ENCODE measurements around the gene RNF19B. TPM values are rescaled to one million over a fixed set of nuclear protein-coding genes. Genes with fewer than 3 reads are reported as not detected.

RNF19B gene
- total and polyA plus RNA-seq, 2 of the 8 experiments (the other 6 are each of a cell fraction or from before 2014, with no cell fraction given): 9.2 to 11.2 TPM

DNA sequence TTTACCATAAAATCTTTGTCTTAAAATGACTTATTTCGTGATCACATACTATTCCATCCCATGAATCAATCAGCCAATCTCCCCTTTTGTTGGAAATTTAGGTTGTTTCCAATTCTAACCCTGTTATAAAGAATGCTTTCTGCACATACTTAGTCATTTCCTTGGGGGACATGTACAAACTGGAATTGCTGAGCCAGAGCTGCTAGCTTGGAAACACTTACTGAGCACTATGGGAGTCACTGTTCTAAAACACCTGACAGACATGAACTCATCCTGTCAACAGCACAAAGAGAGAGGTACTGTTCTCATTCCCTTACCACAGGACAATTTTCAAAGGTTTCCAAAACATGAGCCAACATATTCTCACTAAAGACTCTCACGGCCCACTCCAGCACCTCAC lies 40.0 kb upstream of the RNF19B start:
- no peak overlapping the region for H3K4ac ChIP-seq (replicated peaks; ENCODE audit: insufficient read length, low read depth, low read length)
- no peak overlapping the region for H3K14ac ChIP-seq (ENCODE audit: insufficient read length)
- no peak overlapping the region for H2BK20ac ChIP-seq (ENCODE audit: low read length)
- no peak for FAIRE-seq
- no peaks in the 10 kb centered on the region for H3K27me3 ChIP-seq (replicated peaks in 1 of 4; ENCODE audit: control insufficient read depth in 3 of 4, extremely low read depth in 1 of 4, insufficient read depth in 3 of 4, low read length in 3 of 4)
- no peak overlapping the region for H3K56ac ChIP-seq (replicated peaks; ENCODE audit: insufficient read length, low read depth, low read length)
- H3K36me3 ChIP-seq (ENCODE audit: control insufficient read depth in 2 of 4, insufficient read depth in 4 of 4, low read length in 3 of 4): peaks cover 4 to 22% (median 13%) of the 10 kb centered on the region in 4 experiments; a peak in 6 of 8 replicates
- no peak overlapping the region for H2AFZ ChIP-seq (ENCODE audit: low read length)
- no peaks in the 10 kb centered on the region for H3K79me1 ChIP-seq (ENCODE audit: low read depth, low read length)
- no peak overlapping the region for H2BK15ac ChIP-seq (ENCODE audit: low read length)
- no peak overlapping the region for H4K8ac ChIP-seq (ENCODE audit: extremely low read depth, insufficient read depth, low read length)
- H3K4me2 ChIP-seq (ENCODE audit: insufficient read depth in 1 of 2, low read depth in 2 of 2, low read length in 2 of 2): no peak overlapping the region
- no peak overlapping the region for H2BK120ac ChIP-seq (replicated peaks; ENCODE audit: low read depth, low read length)
- no peak overlapping the region for H2BK5ac ChIP-seq (ENCODE audit: low read depth, low read length)
- H3K23ac ChIP-seq (ENCODE audit: insufficient read length): no peak overlapping the region
- TF ChIP-seq, protein P1, sequence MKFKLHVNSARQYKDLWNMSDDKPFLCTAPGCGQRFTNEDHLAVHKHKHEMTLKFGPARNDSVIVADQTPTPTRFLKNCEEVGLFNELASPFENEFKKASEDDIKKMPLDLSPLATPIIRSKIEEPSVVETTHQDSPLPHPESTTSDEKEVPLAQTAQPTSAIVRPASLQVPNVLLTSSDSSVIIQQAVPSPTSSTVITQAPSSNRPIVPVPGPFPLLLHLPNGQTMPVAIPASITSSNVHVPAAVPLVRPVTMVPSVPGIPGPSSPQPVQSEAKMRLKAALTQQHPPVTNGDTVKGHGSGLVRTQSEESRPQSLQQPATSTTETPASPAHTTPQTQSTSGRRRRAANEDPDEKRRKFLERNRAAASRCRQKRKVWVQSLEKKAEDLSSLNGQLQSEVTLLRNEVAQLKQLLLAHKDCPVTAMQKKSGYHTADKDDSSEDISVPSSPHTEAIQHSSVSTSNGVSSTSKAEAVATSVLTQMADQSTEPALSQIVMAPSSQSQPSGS (IDR thresholded peaks at IDR 0.05; ENCODE audit: low read length): no peak
- TF ChIP-seq EZH2 (IDR thresholded peaks at IDR 0.05; ENCODE audit: low read depth, low read length, severe bottlenecking) (no peak), YY1 (IDR thresholded peaks at IDR 0.05; ENCODE audit: low read depth, low read length) (no peak), SUZ12 (IDR thresholded peaks at IDR 0.05; ENCODE audit: low read length) (no peak), BCL11A (IDR thresholded peaks at IDR 0.05; ENCODE audit: low read depth in 2 of 2, low read length in 2 of 2) (no peak), POU5F1 (IDR thresholded peaks at IDR 0.05; ENCODE audit: low read depth, low read length) (no peak)
- H3K27ac ChIP-seq (ENCODE audit: low read depth, low read length): no peak overlapping the region
- H4K20me1 ChIP-seq (replicated peaks in 1 of 2; ENCODE audit: control insufficient read depth in 1 of 2, insufficient read depth in 2 of 2, low read length in 2 of 2): peaks cover 0 to 7% of the 10 kb centered on the region in 2 experiments
- H3K23me2 ChIP-seq (ENCODE audit: low read depth, low read length): no peaks in the 10 kb centered on the region
- H3K9me3 ChIP-seq (ENCODE audit: insufficient read depth in 2 of 2, low read depth in 1 of 2, low read length in 1 of 2): no peaks in the 10 kb centered on the region
- no peak overlapping the region for H4K5ac ChIP-seq (ENCODE audit: insufficient read length, low read depth, low read length)
- POLR2A ChIA-PET (ENCODE audit: partially characterized antibody): interaction anchor here (1.2 to 4.2 kb wide), 4 partner anchors 11 to 115 kb away, joined by 3 to 21 read pairs (median 9); partner anchors contain the start of gene RNF19B
- H2AK5ac ChIP-seq (ENCODE audit: low read depth, low read length): no peak overlapping the region
- no peak overlapping the region for H3K9ac ChIP-seq (replicated peaks in 1 of 4; ENCODE audit: extremely low read depth in 1 of 4, low read depth in 3 of 4, low read length in 3 of 4)
- CTCF ChIA-PET (ENCODE audit: partially characterized antibody): interaction anchor here (1.8 to 6.6 kb wide), 3 partner anchors 10 to 18 kb away, joined by 6 to 44 read pairs (median 17); no protein-coding TSS in a partner anchor
- H3K79me2 ChIP-seq (ENCODE audit: control insufficient read depth in 1 of 2, insufficient read depth in 2 of 2, low read length in 2 of 2): no peaks in the 10 kb centered on the region
- 95% methylated on average over 2 of the region's 2 CpGs; no CpG with 5 or more reads in 1 of the 2 experiments for WGBS, 2 experiments (ENCODE audit: extremely low coverage in 1 of 2, insufficient coverage in 1 of 2, insufficient read length in 1 of 2, insufficient replicate concordance in 2 of 2, low coverage in 1 of 2, low lambda C conversion rate in 2 of 2, missing lambda C conversion rate in 1 of 2)
- no peak overlapping the region for H3K18ac ChIP-seq (ENCODE audit: extremely low read depth, low read length)
- H3K4me3 ChIP-seq (ENCODE audit: extremely low read depth in 1 of 4, insufficient read depth in 2 of 4, low read depth in 3 of 4, low read length in 4 of 4): no peak overlapping the region
- no peak overlapping the region for H4K91ac ChIP-seq (replicated peaks; ENCODE audit: insufficient read length, low read length)
- DNase-seq (ENCODE audit: low read depth in 1 of 2, low spot score in 2 of 2): no peak
- H2BK12ac ChIP-seq (ENCODE audit: low read depth, low read length): no peak overlapping the region
- H3K4me1 ChIP-seq (replicated peaks in 1 of 4; ENCODE audit: control insufficient read depth in 3 of 4, insufficient read depth in 4 of 4, low read length in 3 of 4): peaks cover 0 to 10% (median 6%) of the 10 kb centered on the region in 4 experiments; a peak in 4 of 7 replicates
